WTC11 (cell line): Measurements from ENCODE around the gene FBN2.
"Not testable (repeated sequence)": the region's sequence is repeated elsewhere in the genome, so short reads cannot be mapped to it uniquely, and the experiment has no call there.

Experiments
- CREB1 ChIP-seq: sonication (generic); formaldehyde crosslinking; IDR thresholded peaks from 2 replicates; pipeline ENCODE4 v1.8.0; 2023; ENCODE audit warnings: mild to moderate bottlenecking, missing genetic modification reagents
- CTCF ChIP-seq: fragments of 200-600 bp; IDR thresholded peaks from 2 replicates; pipeline ENCODE4 v1.8.0; 2022; ENCODE audit warnings: antibody characterized with exemption
- ESRRA ChIP-seq: sonication (generic); formaldehyde crosslinking; IDR thresholded peaks from 2 replicates; pipeline ENCODE4 v1.8.1; 2022; ENCODE audit warnings: mild to moderate bottlenecking, missing genetic modification reagents, borderline replicate concordance
- ETV6 ChIP-seq: sonication (generic); formaldehyde crosslinking; IDR thresholded peaks from 2 replicates; pipeline ENCODE4 v1.8.1; 2022; ENCODE audit warnings: mild to moderate bottlenecking, missing genetic modification reagents
- FOXP1 ChIP-seq: sonication (generic); formaldehyde crosslinking; IDR thresholded peaks from 2 replicates; pipeline ENCODE4 v1.8.0; 2022; ENCODE audit warnings: missing genetic modification reagents, mild to moderate bottlenecking, moderate library complexity, borderline replicate concordance
- SMAD3 ChIP-seq: sonication (generic); formaldehyde crosslinking; IDR thresholded peaks from 2 replicates; pipeline ENCODE4 v1.8.0; 2022; ENCODE audit warnings: missing genetic modification reagents, mild to moderate bottlenecking, borderline replicate concordance
- SP1 ChIP-seq: sonication (generic); formaldehyde crosslinking; conservative IDR thresholded peaks from 2 replicates; pipeline ENCODE4 v1.8.1; 2022; ENCODE audit warnings: missing genetic modification reagents
- ZNF219 ChIP-seq: sonication (generic); formaldehyde crosslinking; IDR thresholded peaks from 2 replicates; pipeline ENCODE4 v1.8.0; 2023; ENCODE audit warnings: missing genetic modification reagents, mild to moderate bottlenecking, borderline replicate concordance
- TF ChIP-seq, protein P1 (sequence below): sonication (generic); formaldehyde crosslinking; IDR thresholded peaks from 2 replicates; pipeline ENCODE4 v1.8.1; 2023; ENCODE audit warnings: mild to moderate bottlenecking, missing genetic modification reagents, borderline replicate concordance
- TF ChIP-seq, protein P2 (sequence below): sonication (generic); formaldehyde crosslinking; IDR thresholded peaks from 2 replicates; pipeline ENCODE4 v1.8.0; 2022; ENCODE audit warnings: mild to moderate bottlenecking, missing genetic modification reagents
- TF ChIP-seq, protein P3 (sequence below): sonication (generic); formaldehyde crosslinking; IDR thresholded peaks from 2 replicates; pipeline ENCODE4 v1.8.1; 2022; ENCODE audit warnings: mild to moderate bottlenecking, moderate library complexity, missing genetic modification reagents
- TF ChIP-seq, protein P4 (sequence below): sonication (generic); formaldehyde crosslinking; IDR thresholded peaks from 2 replicates; pipeline ENCODE4 v1.8.1; 2022; ENCODE audit warnings: mild to moderate bottlenecking, missing genetic modification reagents, moderate library complexity, borderline replicate concordance

- TF ChIP-seq CTCF; ZNF219; FOXP1 (CRISPR knock-in tag); SMAD3 (CRISPR knock-in tag); SP1 (CRISPR knock-in tag); ESRRA (CRISPR knock-in tag); CREB1 (CRISPR knock-in tag); ETV6: not testable (repeated sequence)
- TF ChIP-seq, protein P1, sequence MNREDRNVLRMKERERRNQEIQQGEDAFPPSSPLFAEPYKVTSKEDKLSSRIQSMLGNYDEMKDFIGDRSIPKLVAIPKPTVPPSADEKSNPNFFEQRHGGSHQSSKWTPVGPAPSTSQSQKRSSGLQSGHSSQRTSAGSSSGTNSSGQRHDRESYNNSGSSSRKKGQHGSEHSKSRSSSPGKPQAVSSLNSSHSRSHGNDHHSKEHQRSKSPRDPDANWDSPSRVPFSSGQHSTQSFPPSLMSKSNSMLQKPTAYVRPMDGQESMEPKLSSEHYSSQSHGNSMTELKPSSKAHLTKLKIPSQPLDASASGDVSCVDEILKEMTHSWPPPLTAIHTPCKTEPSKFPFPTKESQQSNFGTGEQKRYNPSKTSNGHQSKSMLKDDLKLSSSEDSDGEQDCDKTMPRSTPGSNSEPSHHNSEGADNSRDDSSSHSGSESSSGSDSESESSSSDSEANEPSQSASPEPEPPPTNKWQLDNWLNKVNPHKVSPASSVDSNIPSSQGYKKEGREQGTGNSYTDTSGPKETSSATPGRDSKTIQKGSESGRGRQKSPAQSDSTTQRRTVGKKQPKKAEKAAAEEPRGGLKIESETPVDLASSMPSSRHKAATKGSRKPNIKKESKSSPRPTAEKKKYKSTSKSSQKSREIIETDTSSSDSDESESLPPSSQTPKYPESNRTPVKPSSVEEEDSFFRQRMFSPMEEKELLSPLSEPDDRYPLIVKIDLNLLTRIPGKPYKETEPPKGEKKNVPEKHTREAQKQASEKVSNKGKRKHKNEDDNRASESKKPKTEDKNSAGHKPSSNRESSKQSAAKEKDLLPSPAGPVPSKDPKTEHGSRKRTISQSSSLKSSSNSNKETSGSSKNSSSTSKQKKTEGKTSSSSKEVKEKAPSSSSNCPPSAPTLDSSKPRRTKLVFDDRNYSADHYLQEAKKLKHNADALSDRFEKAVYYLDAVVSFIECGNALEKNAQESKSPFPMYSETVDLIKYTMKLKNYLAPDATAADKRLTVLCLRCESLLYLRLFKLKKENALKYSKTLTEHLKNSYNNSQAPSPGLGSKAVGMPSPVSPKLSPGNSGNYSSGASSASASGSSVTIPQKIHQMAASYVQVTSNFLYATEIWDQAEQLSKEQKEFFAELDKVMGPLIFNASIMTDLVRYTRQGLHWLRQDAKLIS (CRISPR knock-in tag) = not testable (repeated sequence)
- TF ChIP-seq, protein P2, sequence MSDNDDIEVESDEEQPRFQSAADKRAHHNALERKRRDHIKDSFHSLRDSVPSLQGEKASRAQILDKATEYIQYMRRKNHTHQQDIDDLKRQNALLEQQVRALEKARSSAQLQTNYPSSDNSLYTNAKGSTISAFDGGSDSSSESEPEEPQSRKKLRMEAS (CRISPR knock-in tag) = not testable (repeated sequence)
- TF ChIP-seq, protein P3, sequence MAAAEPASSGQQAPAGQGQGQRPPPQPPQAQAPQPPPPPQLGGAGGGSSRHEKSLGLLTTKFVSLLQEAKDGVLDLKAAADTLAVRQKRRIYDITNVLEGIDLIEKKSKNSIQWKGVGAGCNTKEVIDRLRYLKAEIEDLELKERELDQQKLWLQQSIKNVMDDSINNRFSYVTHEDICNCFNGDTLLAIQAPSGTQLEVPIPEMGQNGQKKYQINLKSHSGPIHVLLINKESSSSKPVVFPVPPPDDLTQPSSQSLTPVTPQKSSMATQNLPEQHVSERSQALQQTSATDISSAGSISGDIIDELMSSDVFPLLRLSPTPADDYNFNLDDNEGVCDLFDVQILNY = not testable (repeated sequence)
- TF ChIP-seq, protein P4, sequence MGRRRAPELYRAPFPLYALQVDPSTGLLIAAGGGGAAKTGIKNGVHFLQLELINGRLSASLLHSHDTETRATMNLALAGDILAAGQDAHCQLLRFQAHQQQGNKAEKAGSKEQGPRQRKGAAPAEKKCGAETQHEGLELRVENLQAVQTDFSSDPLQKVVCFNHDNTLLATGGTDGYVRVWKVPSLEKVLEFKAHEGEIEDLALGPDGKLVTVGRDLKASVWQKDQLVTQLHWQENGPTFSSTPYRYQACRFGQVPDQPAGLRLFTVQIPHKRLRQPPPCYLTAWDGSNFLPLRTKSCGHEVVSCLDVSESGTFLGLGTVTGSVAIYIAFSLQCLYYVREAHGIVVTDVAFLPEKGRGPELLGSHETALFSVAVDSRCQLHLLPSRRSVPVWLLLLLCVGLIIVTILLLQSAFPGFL (CRISPR knock-in tag) = not testable (repeated sequence)
Observed at GRCh38 chr5:128400766-128401165, 137.3 kb downstream of the FBN2 start.
